GM18861 (cell line): ENCODE results near the gene C11orf52.
A peak's percentile ranks its signal among the peaks of the same experiment; 100 is the strongest.
"Not testable (repeated sequence)": the region's sequence is repeated elsewhere in the genome, so short reads cannot be mapped to it uniquely, and the experiment has no call there.

Source experiments
- ATAC-seq: cut with Tn5 transposase; IDR thresholded peaks from one replicate; pipeline ENCODE4 v1.9.1; 2021; ENCODE audit not compliant: unreplicated experiment

C11orf52 gene, protein sequence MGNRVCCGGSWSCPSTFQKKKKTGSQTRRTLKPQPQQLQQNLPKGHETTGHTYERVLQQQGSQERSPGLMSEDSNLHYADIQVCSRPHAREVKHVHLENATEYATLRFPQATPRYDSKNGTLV

DNA sequence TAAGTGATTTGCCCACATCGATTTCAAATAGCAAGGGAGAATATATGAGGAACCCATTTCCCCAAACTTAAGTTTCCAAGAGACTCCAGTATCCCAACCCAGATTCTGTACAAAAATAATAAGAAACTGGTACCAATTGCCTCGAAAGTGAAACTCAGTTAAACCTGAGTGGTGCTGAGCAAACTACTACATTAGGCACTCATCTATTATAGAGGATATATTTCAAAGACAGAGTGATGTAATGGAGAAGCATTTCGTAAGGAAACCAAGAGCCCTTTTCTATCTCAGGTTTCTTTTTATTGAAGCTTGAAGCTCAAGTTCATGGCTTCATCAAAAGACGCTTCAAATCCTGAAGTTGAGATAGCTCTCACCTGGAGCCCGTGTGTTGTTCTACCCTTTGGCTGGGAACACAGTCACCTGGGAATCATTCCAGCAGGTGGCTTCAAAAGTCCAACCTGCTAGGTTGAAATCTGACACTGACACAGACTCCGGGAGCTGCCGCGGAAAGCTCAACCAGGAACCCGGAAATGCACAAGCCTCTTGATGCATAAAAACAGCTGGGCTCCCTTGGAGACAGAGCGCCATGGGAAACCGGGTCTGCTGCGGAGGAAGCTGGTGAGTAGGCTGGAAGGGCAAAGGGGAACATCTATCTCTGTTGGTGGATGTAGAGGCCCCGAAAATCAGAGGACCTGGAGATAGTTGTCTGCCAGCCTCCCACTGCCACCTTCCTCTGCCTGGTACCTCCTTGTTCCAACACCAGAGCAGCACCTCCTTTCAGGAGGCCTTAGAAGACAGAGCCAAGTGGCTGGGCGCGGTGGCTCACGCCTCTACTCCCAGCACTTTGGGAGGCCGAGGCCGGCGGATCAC, at the start of gene C11orf52:
TSS of gene C11orf52 (plus strand) at position 524 of the 867 bp plus-strand sequence. CDS start at position 584, 60 bp downstream.
- no peak for ATAC-seq

DNA sequence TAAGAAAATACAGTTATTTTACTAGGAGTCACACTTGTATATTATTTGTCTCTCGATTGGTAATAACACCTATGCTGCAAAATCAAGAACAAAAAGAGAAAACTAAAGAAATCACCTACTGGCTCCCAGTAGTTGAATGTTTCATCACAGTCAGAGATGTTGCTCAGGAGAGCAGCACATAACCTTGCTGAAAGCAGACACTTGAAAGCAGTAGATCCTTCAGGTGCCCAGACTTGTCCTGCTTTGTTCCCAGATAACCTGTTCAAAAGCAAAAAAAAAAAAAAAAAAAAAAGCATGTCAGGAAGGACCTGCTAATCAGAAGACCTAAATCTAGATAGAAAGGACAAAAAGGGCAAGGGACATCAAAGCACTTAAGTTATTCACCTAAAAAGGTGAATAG, 48.6 kb upstream of the C11orf52 start:
- ATAC-seq: no peak

DNA sequence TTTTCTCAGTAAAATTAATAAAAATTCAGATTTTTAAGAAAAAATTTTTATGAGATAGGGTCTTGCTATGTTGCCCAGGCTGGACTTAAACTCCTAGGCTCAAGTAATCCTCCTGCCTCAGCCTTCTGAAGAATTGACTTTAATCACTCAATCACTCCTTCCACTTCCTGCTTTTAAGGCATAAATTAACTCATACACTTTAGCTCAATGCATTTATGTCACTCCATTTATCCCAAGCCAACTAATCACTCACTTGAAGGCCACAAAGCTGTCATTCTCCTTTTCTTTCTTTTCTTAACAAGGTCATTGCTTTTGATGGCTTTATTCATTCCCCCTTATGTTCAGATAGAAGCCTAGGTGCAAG, 48.2 kb upstream of the C11orf52 start:
- ATAC-seq: peak; percentile 13

DNA sequence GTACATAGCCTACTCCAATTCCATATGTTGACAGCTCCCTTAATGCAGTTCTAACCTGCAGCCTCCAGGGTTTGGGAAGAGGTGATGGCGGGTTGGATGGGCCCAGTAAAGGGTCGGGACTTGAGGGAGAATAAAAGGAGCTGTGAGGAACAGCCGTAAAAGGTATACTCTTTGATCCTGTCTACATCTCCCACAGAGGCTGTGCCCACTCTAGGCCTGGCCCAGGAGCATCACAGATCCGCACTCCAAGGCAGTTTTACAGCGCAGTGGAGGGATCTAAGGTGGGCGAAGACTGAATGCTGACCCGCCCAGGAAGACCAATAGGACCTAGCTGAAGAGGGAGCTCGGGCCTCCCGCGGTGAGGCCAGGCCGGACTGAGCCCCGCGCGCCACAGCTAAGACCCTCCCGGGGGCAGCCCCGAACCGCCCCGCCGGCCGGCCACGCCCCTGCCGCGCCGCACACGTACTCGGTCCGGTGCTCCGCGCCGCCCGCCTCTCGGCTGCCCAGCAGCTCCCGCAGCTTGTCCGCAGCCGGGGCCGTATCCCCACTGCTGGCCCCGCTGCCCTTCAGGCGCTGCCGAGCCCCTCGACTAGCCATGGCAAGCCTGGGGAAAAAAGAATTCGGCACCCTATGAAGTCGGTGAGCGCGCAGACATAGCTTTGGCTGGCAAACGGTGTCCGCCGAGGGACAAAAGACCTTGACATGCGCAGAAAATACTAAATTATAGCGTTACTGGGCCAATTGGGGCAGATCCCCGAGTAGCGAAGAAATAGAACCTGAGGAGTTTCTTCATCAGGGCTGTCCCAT, 47.6 kb upstream of the C11orf52 start, which contains the start of gene ALG9:
TSS of gene ALG9 (minus strand) at position 696 of the 807 bp plus-strand sequence. CDS start at position 597, 99 bp downstream.
- peak; percentile 71 for ATAC-seq

DNA sequence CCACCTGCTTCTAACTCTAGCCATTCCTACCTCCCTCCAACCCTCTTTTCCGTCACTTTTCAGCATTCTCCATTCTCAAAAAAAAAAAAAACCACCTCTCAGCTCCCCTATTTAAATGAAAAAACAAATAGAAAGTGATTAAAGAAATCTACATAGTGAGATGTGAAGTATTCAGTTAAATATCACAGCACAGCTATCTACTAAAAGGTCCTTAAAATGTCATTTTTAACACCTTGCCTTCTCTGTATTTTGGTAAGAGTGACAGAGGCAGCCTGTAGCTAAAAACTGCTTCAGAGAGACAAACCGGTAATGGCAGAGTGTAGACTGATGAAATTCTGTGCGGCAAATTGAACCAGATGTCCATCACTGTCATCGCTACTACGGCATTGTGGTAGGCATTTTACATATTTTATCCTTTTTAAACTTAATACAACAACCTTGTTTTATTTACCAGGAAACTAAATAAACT, 47.0 kb upstream of the C11orf52 start:
- no peak for ATAC-seq

DNA sequence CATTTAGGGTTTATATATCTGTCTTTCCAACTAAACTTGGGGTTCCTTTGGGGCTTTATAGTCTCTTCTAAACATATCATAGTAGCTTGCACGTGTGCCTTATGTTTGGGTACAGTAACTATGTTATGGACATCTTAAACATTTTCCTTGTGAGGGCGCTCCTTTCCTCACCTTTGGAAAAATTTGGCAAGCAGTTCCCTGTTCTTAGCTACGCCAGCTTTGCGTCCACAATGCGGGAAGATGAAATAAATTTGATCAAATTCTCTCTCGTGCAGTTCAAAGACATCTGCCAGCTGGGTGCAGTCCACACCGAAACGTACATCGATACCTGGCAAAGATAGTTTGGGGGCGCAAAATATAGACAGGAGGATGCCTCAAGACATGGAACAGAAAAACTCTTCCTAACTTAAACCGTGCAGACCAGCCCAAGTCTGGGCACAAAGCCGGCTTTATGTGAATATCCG, 40.3 kb upstream of the C11orf52 start:
- ATAC-seq: peak; percentile 6

DNA sequence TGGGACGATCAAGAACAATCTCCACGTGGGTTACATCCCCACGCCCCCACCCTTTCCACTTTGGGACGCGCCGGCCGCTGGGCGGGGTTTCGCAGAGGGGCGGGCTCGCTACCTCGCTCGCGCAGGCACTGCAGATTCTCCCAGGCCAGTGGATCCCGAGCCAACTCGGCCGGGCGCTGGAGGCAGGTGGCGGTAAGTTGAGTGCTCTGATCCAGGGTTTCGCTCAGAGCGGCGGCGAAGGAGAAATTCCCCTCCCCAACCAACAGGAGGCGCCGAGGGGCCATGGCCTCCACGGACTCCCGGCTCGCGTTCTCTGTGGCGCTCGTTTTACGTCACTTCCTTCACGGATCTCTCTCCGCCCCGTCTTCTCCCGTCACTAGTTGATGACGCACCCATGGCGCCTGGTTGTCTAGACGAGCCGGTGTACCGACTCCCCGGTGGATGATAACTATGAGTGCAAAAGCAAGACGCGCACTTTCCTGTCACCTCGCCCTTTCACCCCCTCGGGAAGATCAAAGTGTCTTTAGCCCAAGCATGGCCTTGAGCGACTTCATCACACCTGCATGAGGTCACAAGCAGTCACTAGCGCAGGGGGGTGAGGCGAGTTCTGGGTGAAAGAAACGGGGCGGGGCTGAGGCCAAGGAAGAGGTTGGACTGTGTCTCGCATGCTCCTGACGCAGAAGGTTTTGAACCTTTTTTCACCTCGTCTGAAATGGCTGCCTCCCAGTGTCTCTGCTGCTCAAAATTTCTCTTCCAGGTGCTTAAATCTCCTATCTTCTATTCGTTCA, 39.7 kb upstream of the C11orf52 start, which contains the start of the genes CFAP68 and FDXACB1:
TSS of gene CFAP68 (plus strand) at position 693 of the 788 bp plus-strand sequence. CDS start at position 713, 20 bp downstream.
TSS of gene FDXACB1 (minus strand) at position 317 of the 788 bp plus-strand sequence. CDS start at position 284, 33 bp downstream.
- ATAC-seq: peak; percentile 80

DNA sequence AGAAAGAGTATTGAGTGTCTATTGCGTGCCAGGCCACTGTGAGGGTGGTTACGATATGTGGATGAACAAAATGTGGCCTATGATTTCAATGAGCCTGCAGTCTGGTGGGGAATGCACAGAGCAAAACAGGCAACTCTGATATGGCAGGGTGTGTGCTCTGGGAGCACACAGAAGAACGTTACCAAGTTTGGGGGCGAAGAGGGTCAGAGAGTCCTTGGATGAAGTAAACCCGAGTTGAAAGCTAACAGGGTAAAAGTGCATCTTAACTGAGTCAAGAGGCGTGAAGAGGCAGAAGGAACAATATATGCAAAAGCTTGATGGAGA, 39.1 kb upstream of the C11orf52 start:
- no peak for ATAC-seq

DNA sequence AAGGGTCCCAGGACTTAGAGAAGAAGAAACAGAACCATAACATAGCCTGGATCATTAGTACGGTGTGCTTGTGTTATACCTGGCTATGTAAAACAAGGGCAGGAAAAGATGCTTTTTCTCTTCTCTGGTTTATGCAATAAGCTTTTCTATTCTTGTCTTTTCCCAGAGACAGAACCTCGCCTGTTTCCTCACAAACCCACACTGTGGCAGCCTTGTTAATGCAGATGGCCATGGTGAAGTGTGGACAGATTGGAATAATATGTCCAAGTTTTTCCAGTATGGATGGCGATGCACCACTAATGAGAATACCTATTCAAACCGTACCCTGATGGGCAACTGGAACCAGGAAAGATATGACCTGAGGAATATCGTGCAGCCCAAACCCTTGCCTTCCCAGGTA, 36.5 kb upstream of the C11orf52 start:
- ATAC-seq: no peak

DNA sequence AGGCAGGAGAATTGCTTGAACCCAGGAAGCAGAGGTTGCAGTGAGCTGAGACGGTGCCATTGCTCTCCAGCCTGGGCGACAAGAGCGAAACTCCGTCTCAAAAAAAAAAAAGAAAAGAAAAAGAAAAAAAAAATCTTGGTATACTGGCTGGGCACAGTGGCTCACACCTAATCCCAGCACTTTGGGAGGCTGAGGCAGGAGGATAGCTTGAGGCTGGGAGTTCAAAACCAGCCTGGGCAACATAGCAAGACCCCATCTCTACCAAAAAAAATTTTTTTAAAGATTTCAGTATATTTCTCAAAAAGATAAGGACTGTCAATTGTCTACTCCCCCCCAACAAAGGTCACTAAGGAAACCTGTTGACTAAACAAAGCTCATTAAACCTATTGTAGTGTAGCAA, 33.7 kb upstream of the C11orf52 start:
- not testable (repeated sequence) for ATAC-seq

DNA sequence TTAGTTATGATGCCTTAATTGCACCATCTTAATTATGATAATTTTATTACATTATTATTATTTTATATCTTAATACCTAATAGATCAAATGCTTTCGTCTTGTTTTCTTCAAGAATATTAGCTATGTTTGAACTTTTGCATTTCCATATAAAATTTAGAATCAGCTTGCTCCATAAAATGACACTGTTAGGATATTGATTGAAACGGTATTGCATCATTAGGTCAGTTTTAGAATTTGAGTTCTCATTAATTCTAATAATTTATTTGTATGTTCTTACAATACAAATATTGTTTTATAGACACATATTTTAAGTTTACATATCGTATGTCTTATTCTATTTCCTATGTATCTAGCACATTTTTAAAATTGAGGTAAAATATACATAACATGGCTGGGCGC, 32.7 kb upstream of the C11orf52 start:
- no peak for ATAC-seq

DNA sequence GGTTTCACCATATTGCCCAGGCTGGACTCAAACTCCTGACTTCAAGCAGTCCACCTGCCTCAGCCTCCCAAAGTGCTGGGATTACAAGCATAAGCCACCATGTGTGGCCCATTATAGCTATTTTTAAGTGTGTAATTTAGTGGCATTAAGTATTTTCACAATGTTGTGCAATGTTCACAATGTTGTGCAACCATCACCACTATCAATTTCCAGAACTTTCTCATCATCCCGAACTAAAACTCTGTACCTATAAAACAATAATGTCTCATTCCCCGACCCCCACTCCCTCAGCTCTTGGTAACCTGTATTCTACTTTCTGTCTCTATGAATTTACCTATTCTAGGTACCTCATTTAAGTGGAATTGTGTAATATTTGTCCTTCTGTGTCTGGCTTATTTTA, 31.9 kb upstream of the C11orf52 start:
- ATAC-seq: no peak

DNA sequence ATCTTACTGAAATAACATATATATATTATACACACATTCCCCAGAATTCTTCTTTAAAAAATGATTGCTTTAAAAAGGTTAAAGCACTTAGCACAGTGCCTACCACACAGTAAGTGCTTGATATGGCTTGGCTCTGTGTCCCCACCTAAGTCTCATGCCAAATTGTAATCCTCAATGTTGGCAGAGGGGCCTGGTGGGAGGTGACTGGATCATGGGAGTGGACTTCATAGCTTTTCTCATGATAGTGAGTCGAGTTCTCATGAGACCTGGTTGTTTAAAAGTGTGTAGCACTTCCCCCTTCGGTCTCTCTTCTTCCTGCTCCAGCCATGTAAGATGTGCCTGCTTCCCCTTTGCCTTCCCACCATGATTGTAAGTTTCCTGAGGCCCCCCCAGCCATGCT, 13.3 kb upstream of the C11orf52 start:
- ATAC-seq: no peak

DNA sequence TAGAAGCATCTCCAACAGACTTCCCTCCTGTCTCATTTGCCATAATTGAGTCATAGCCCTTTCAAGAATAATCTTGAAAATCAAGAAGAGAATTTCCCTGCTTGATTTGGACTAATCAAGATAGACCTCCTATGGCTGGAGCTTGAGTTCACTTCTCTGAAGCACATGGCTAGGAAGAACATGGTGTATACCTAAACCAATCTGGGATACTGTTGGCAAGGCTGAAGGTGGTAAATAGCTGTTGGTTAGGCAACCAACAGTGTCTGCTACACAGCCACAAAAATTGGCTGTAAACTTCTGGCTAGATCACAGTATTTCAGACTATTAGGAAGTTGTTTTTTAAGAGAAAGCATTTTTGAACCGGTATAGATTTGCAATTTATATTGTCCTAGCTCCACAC, 12.0 kb upstream of the C11orf52 start:
- no peak for ATAC-seq

DNA sequence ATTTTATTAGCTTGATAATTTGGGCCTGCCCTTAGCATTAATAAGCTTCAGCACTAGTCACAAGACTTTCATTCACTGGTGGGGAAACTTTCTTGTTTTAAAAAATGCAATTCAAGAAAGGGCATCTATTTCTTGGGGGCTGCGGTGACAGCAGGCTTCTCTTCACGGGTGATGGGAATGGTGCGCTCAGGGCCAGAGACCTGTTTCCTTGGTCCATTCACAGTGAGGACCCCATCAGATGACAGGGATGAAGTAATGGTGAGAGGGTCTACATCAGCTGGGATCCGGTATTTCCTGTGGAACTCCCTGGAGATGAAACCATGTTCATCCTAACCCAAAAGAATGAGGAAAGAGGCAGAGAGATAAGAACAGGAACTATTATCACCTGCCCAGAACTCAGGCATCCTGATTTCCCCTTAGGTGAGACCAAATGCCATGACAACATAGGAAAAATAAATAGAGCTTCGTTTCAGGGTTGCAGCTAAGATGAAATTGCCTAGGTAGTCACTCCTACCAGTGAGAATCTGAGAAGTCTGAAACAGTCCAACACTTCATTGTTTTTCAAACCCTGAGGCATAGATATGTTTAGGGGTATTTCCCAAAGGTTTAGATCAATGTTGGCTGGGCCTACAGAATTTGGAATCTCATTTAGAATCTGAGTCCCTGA, 9.9 kb upstream of the C11orf52 start:
- ATAC-seq: no peak

DNA sequence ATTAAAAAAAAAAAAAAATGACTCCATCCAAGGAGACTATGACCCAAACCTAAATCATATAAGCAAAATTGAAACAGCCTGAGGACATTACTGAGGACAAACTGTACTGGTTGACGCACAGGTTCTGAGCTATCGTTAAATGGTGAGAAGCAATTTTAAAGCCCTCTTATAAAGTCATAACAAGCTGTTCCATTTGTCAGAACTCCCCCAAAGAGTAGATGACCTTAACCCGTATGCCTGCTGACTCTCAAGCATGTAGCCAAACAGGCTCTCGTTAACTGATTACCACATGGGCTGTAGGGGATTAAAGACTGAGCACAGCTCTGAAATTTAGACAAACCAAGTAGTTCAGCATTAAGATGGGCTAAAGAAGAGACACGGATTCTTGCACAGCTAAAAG, 9.3 kb upstream of the C11orf52 start:
- ATAC-seq: no peak

DNA sequence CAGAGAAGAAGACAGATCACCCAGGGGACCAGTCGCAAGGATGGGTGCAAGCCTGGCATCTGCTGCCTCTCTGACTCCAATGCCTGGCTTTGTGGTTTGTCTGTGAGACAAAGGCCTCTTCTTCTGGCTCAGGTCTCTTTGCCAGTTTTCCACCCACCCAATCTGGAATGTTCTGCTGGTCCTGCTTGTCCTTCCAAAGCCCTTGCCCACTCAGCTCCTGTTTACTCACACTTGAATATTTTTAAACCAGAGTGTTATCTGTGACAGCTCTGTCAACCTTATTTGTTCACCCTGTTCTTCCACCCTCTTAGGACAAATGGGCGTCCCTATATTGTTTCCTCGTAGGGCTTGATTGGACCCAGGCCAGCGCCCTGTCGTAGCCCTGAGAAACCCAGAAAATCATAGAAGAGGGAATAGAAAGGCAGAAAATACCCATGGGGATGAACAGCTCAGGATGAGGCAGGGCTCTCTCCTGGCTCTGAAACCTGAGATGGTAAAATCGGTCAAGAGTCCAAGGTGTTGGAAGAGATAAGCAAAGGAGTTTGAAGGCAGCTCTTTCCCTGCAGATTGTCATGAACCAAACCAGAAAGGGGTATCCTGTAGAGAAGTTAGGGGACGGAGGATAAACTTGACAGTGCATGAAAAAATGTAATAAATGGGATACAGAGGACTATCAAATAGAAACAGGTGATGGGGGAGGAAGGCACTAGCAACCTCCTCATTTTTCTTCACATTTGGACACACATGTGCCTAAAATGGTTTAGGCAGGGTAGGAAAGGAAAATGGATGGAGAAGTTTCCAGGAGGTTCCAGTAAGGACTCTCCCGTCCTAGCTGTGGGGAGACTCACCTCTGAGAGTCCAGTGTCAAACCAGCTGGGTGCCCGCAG, 7.8 kb upstream of the C11orf52 start:
- ATAC-seq: no peak

DNA sequence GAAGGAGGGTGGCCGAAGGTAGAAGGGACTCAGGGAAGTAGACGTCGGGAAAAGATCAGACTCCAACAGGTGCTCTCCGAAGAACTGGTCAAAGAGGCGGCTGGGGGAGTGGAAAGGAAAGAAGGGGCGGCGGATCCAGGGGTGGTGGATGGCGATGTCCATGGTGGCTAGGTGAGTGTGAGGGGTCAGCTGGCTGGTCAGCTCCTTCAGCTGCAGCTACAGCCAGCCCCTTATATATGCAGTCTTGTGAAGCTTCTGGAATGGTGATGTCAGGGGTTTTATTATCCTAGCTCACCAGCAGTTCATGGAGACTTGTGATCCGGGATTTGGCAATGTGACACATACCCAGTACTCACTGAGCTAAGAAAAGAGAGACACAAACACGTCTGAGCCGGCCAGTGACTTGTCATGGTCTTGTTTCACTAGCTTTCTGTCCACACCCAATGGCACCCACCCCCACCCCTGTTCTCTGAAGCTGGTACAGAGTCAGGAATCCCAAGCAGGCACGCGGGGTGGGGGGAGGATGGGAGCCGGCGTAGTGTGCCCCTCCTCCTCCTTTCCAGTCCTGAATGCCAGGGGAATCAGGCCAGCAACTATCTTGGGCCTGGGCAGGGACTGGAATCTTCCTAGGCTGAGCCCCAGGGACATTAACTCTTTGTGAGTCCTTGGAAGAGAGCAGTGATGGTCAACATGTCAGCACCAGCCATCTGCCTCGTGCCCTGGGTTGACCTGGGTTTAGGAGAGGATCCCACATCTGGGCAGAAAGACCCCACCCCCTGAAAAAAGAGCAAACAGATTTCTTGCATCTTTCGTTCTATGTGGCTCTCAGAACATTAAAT, 6.9 kb upstream of the C11orf52 start, which contains the start of gene CRYAB:
TSS of gene CRYAB (minus strand) at position 208 of the 839 bp plus-strand sequence. CDS start at position 162, 46 bp downstream.
- ATAC-seq: no peak
